D341Med (cell line): ENCODE data around the gene CYBA.

Experiments used
- DNase-seq: peaks from one replicate; pipeline ENCODE4 v3.0.0; 2012; ENCODE audit warnings: low spot score

CYBA gene

GRCh38 chr16:88647178-88648070, 3.4 kb downstream of the CYBA start:
- no peak for DNase-seq

DNA sequence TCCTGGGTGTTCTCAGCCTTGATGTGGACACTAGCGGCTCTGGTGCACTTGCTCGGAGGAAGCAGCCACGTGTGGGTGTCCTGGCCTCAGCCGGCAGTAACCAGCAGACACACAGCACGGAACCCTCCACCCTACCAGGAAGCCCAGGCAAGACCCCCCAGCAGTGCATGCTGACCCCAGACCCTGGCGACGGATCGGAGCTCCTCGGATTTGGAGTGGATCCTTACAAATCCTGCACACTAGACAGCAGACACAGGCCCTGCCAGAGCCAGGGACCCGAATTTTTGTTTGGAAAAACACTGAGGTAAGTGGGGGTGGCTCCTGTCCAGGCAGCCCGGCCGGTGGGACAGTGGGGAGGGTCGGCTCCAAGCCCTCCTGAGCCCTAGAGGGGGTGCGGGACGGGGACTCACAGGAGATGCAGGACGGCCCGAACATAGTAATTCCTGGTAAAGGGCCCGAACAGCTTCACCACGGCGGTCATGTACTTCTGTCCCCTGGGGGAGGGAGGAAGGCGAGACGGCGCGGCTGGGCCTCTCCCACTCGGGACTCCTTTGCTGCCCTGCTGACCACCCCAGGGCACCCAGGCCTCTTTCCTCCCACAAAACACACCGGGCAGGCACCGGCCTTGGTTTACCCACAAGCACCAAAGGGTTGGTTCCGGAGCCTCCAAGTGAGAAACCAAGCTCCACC, 4.4 kb downstream of the CYBA start:
- no peak for DNase-seq

GRCh38 chr16:88645941-88646340, 4.9 kb downstream of the CYBA start:
- DNase-seq: no peak

DNA sequence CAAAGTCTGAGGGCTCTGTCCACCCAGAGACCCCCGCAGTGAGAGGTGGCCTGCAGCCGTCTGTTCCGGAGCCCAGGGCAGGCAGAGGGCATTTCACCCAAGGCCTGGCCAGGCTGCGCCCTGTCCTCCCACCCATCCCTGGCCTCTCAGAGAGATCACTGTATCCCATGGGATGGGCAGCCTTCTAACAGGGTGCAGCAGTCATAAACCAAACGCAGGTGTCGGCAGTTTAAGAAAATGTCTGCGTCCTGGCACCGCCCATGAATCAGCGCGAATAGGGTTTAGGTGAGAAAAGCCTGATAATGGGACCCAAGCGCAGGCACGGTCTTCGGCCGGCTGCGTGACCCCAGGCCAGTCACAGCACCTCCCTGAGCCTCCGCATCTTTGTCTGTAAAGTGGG, 5.4 kb downstream of the CYBA start:
- DNase-seq: no peak

GRCh38 chr16:88643644-88643932, 7.3 kb downstream of the CYBA start:
- DNase-seq: no peak

GRCh38 chr16:88642881-88643643, 7.8 kb downstream of the CYBA start:
- DNase-seq: no peak

GRCh38 chr16:88640498-88641247, 10.2 kb downstream of the CYBA start:
- no peak for DNase-seq

DNA sequence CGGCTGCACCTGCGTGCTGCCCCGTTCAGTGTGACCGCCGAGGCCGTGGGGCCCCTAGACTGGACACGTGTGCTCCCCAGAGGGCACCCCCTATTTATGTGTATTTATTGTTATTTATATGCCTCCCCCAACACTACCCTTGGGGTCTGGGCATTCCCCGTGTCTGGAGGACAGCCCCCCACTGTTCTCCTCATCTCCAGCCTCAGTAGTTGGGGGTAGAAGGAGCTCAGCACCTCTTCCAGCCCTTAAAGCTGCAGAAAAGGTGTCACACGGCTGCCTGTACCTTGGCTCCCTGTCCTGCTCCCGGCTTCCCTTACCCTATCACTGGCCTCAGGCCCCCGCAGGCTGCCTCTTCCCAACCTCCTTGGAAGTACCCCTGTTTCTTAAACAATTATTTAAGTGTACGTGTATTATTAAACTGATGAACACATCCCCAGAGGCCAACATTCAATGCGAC, 10.8 kb downstream of the CYBA start:
- no peak for DNase-seq

GRCh38 chr16:88639231-88640038, 11.4 kb downstream of the CYBA start:
- DNase-seq: no peak

DNA sequence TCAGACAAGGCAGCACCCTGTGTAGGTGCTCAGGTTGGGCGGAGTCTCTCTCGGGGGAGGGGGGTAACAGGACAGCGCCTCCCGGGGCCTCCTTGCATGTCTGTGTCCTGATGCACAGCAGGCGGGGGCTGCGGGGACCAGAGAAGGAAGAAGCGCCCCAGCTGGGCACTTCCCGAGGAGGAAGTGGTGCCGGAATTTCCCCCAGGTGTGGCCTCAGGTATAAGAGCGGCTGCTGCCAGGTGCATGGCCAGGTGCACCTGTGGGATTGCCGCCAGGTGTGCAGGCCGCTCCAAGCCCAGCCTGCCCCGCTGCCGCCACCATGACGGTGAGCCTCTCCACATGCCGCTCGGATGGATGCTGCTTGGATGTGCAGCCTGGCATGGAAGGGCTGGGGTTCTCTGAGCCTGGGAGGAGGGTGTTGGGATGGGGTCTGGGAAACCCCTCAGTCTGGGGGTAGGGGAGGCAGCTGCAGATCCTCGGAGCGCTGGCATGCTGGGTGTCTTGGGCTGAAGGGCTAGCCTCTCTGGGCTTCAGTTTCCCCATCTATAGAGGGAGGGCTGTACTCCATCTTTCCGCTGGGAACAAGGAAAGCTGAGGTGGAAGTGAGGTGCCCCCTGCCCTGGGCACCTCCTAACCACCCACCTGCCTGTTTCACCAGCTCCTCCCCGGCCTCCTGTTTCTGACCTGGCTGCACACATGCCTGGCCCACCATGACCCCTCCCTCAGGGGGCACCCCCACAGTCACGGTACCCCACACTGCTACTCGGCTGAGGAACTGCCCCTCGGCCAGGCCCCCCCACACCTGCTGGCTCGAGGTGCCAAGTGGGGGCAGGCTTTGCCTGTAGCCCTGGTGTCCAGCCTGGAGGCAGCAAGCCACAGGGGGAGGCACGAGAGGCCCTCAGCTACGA, 12.3 kb downstream of the CYBA start, which contains the start of gene IL17C:
TSS of gene IL17C (plus strand) at position 250 of the 908 bp plus-strand sequence. CDS start at position 320, 70 bp downstream.
- no peak for DNase-seq

- DNase-seq: no peak
These were observed 14.2 kb downstream of the CYBA start for GRCh38 chr16:88636488-88637265.

DNA sequence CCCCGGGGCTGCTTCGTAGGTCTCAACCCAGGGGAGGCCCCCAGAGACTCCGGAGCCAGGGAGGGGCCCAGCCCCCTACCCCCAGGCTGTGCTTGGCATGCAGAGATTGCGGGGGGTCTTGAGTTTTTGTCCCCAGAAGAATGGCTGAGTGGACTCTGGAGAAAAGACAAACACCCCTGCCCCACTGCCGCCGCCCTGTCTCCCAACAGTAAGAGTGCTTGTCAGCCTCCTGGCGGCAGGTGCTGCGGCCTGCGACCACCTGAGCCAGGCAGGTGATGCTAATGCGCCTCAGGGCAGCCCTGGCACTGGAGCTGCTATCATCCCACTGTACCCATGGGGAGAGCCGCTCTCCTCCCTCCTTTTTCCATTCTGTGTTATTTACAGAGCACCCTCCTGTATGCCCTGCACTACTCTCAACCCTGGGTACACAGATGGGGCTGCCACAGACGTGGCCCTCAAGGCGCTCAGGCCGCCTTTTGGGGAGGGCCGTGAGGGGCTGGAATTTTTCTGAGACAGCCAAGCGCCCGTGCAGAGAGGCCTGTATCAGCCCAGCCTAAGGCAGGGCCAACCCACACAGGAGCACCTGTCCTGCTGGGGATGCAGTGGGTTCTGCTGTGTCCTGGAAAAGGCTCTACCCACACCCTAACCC, 15.1 kb downstream of the CYBA start:
- DNase-seq: no peak

GRCh38 chr16:88634994-88635670, 15.7 kb downstream of the CYBA start:
- no peak for DNase-seq

DNA sequence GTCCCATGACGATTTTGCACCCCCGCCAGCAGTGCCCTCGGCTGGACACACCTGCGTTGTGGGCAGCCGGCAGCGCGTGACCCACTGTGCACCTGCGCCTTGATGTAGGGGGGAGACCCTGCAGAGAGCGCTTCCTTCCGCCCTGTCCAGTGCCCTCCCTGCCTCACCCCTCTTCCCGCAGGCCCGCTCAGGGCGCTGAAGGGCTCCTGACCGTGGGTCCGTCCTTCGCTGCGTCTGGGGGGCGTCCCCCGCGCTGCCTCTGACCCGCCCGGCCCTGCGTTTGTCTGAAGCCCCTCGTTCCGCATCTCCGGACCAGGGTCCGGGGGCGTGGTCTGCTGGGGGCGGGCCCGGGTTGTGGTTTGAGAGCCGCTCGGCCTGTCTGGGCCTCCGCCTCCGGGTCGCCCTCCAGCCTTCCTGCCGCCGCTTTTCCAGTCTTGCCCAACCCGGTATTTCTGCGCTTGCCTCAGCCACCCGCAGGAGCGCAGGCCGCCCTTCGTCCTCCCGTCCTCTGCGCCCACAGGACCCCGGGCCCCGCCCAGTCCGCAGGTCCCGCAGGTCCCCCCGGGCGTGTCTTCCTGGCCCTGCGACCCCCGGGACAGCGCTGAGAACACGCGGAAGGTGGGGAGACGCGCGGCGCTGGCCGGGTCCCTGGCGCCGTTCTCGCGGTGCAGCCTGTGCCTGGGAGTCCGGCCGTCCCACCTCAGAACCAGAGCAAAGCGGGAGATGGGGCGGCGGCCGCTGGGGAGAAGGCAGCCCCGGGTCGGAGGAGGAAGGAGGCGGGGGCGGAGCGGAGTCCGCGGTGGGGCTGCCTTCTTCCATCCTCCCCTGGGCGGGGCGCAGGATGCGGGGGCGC, 16.5 kb downstream of the CYBA start:
- no peak for DNase-seq

- DNase-seq: no peak
These were observed 17.1 kb downstream of the CYBA start for GRCh38 chr16:88633684-88634140.

DNA sequence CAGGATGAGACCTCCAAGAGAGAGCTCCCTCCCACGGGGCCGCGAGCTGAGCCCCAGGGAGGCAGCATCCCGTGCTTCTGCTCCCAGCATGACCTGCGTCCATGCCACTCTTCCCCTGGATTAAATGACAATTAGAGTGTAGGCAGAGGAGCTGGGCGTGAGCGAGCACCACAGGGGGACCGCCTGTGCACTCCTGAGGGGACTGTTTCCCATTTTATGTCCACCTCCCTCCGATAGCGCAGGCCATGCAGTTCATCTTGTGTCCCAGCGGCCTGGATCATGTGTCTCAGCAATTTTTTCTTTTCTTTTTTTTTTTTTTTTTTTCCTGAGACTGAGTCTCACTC, 18.3 kb downstream of the CYBA start:
- no peak for DNase-seq

- no peak for DNase-seq
These were observed 18.8 kb downstream of the CYBA start for GRCh38 chr16:88631920-88632586.
